HEK293T (cell line): ENCODE measurements around the gene OSTM1.

Experiments used
- CTCF ChIA-PET: fragments of 350-600 bp; formaldehyde crosslinking; extraction: SDS; loops from one replicate; lab custom pipeline; 2021; ENCODE audit warnings: antibody characterized with exemption, inconsistent platforms; lab: Yijun Ruan, JAX
- POLR2A ChIA-PET: fragments of 350-600 bp; formaldehyde crosslinking; extraction: SDS; loops from one replicate; lab custom pipeline; 2020; ENCODE audit warnings: antibody characterized with exemption, inconsistent platforms; lab: Yijun Ruan, JAX
- DNase-seq: peaks from one replicate; pipeline ENCODE4 v3.0.0; 2012; ENCODE audit warnings: mixed read lengths; ENCODE audit errors: extremely low spot score
- ARNT ChIP-seq: fragments of 450-650 bp; IDR thresholded peaks from 2 replicates; pipeline ENCODE4 v1.6.1; 2017; ENCODE audit warnings: mild to moderate bottlenecking
- BHLHE40 ChIP-seq: fragments of 450-650 bp; IDR thresholded peaks from 2 replicates; pipeline ENCODE4 v1.6.1; 2016; ENCODE audit warnings: mild to moderate bottlenecking, moderate library complexity, borderline replicate concordance
- CTBP1 ChIP-seq: fragments of 450-650 bp; IDR thresholded peaks from 2 replicates; pipeline ENCODE4 v1.6.1; 2016; ENCODE audit warnings: borderline replicate concordance
- ELF4 ChIP-seq: fragments of 450-650 bp; IDR thresholded peaks from 2 replicates; pipeline ENCODE4 v1.6.1; 2017; ENCODE audit warnings: antibody characterized with exemption
- FOXA1 ChIP-seq: fragments of 450-650 bp; IDR thresholded peaks from 2 replicates; pipeline ENCODE4 v1.6.1; 2016; ENCODE audit warnings: mild to moderate bottlenecking
- FOXK2 ChIP-seq: fragments of 450-650 bp; IDR thresholded peaks from 2 replicates; pipeline ENCODE4 v1.6.1; 2016; ENCODE audit warnings: mild to moderate bottlenecking
- FOXM1 ChIP-seq: fragments of 450-650 bp; IDR thresholded peaks from 2 replicates; pipeline ENCODE4 v1.6.1; 2017; ENCODE audit warnings: mild to moderate bottlenecking, borderline replicate concordance
- HDGF ChIP-seq: fragments of 450-650 bp; IDR thresholded peaks from 2 replicates; pipeline ENCODE4 v1.6.1; 2017; ENCODE audit warnings: antibody characterized with exemption, borderline replicate concordance
- L3MBTL2 ChIP-seq: fragments of 450-650 bp; conservative IDR thresholded peaks from 2 replicates; pipeline ENCODE4 v1.6.1; 2016; ENCODE audit warnings: mild to moderate bottlenecking
- LEF1 ChIP-seq: fragments of 450-650 bp; IDR thresholded peaks from 2 replicates; pipeline ENCODE4 v1.6.1; 2017; ENCODE audit warnings: mild to moderate bottlenecking, borderline replicate concordance
- NFRKB ChIP-seq: fragments of 450-650 bp; IDR thresholded peaks from 2 replicates; pipeline ENCODE4 v1.6.1; 2016; ENCODE audit warnings: mild to moderate bottlenecking, moderate library complexity
- SP1 ChIP-seq: fragments of 450-650 bp; IDR thresholded peaks from 2 replicates; pipeline ENCODE4 v1.6.1; 2017
- SUZ12 ChIP-seq: fragments of 450-650 bp; IDR thresholded peaks from 2 replicates; pipeline ENCODE4 v1.6.1; 2016; ENCODE audit warnings: mild to moderate bottlenecking
- TARDBP ChIP-seq: fragments of 450-650 bp; IDR thresholded peaks from 2 replicates; pipeline ENCODE4 v1.6.1; 2016
- ZNF384 ChIP-seq: fragments of 450-650 bp; IDR thresholded peaks from 2 replicates; pipeline ENCODE4 v1.6.1; 2016
- TF ChIP-seq, protein P1 (sequence below): fragments of 450-650 bp; IDR thresholded peaks from 2 replicates; pipeline ENCODE4 v1.6.1; 2016

Gene OSTM1

DNA sequence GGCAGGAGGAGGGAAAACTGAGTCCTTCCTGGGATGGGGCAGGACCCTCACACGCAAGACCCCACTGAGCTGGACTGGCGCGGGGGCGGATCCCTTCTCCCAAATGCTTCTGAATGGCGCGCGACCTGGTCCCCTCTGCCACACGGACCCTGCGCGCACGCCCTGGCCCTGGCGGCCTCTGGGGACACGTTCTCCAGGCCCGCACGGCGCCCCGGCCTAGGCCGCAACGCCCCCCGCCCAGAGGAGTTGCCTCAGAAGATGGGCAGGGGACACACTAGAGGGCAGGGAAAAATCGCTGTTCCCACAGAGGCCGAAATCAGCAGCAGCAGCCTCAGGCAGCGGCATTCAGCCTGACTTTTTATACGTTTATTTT lies 45.2 kb upstream of the OSTM1 start:
- TF ChIP-seq CTBP1 (no peak), SUZ12 (no peak), FOXM1 (no peak), L3MBTL2 (no peak), NFRKB (no peak)
- ChIA-PET CTCF (interaction anchor here (0.6 kb wide), 1 partner anchor 125 kb away, joined by 3 read pairs; no protein-coding TSS in a partner anchor), POLR2A (no interaction called here)
- no peak for DNase-seq

GRCh38 chr6:108118810-108119768 lies 44.5 kb upstream of the OSTM1 start:
- POLR2A ChIA-PET: no interaction called here
- TF ChIP-seq BHLHE40 (no peak), ZNF384 (no peak), FOXK2 (no peak), CTBP1 (no peak), NFRKB (no peak), LEF1 (no peak)
- TF ChIP-seq, protein P1, sequence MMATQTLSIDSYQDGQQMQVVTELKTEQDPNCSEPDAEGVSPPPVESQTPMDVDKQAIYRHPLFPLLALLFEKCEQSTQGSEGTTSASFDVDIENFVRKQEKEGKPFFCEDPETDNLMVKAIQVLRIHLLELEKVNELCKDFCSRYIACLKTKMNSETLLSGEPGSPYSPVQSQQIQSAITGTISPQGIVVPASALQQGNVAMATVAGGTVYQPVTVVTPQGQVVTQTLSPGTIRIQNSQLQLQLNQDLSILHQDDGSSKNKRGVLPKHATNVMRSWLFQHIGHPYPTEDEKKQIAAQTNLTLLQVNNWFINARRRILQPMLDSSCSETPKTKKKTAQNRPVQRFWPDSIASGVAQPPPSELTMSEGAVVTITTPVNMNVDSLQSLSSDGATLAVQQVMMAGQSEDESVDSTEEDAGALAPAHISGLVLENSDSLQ: no peak
- DNase-seq: no peak
- CTCF ChIA-PET: no interaction called here

- ChIA-PET CTCF (no interaction called here), POLR2A (no interaction called here)
- TF ChIP-seq ARNT: no peak
- no peak for TF ChIP-seq SP1
- TF ChIP-seq NFRKB: no peak
- TF ChIP-seq FOXM1: no peak
- no peak for DNase-seq
Measured at GRCh38 chr6:108118359-108118724, 43.8 kb upstream of the OSTM1 start.

DNA sequence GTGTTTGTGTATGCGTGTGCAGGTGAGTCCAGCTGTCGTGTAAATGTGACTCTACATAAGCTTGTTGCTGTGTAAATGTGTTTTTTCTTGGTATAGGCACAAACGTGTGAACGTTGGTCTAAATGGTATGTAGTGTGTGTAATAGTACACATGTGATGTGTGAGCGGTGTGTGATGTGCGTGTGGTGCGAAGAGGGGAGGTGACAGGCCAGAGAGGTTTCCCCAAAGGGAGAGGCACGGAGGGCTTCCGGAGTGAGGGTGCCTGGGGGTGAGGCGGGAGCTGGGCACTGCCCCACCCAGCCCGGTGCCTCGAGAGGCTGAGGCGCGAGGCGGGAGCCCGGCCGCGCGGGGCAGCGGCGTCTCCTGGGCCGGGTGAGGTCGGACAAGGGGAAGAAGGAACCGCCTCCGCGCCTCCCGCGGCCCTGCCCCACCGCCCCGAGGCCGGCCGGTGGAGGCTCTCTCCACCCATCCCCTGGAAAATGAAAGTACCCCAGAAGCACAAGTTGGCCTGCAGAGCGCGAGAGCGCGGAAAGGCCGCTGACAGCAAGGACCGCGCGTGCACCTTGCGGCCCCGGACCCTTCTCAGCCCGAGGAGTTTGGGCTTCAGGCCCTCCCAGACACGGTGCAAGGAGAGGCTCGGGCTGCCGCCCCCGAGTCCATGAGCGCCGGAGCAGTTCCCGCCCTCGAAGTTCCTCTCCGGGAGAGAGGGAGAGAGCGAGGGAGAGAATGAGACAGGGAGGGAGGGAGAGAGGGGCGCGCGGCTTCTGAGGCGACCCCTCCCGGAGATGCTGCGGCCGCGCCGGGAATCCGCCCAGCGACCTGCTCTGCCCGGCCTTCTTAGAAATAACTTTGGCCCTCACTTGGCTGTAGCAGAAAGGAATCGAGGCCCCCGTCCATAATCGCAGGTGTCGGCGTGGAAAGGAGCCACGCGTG lies 43.2 kb upstream of the OSTM1 start:
- TF ChIP-seq L3MBTL2: no peak
- no peak for TF ChIP-seq FOXM1
- TF ChIP-seq BHLHE40: no peak
- TF ChIP-seq, protein P1: no peak
- no peak for TF ChIP-seq SUZ12
- TF ChIP-seq LEF1: no peak
- no peak for TF ChIP-seq CTBP1
- TF ChIP-seq FOXK2: no peak
- no peak for TF ChIP-seq TARDBP
- ChIA-PET POLR2A (no interaction called here), CTCF (no interaction called here)
- DNase-seq: no peak

DNA sequence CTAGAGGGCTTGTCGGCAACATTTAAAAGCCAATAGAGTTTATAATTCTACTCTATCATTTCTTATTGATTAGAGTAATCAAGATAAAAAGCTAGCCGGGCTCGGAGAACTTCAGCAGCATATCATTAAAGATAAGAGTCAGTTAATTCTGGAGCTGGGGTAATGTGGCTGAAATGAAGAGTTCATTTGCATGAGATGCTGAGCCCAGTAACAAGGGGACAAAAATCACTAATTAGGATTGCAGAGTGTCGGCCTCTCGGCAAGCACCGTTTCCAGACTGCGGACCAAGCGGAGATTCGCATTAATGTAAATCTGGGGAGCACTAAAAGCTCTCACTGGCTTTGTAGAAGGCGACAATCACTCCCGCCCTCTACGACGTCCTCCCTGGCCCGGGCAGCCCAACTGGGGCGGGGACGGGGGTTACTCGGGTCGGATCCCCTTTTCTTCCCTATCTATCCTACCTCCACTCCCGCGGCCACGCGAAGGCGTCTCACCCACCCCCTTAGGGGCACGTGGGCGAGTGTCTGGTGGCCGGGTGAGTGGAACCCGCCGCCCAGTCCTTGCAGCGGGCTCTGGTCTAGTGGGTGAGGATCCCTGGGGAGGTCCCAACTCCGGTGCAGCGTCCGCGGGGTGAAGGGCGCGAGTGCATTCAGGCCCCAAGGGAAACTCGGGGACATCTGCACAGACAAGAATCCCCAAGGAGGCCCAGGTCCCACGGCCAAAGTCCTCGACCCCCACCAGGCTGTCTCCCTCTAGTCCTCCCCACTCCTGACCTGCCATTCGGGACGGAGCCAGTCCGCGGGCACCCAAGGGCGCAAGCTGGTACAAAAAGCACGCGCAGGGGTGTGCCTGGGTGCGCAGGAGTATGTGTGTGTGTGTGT lies 42.2 kb upstream of the OSTM1 start:
- CTCF ChIA-PET: interaction anchor here (0.9 kb wide), 1 partner anchor 375 kb away, joined by 5 read pairs; no protein-coding TSS in a partner anchor
- TF ChIP-seq ELF4 (no peak), SP1 (no peak), BHLHE40 (no peak), FOXM1 (no peak), SUZ12 (no peak), FOXK2 (no peak), NFRKB (no peak), TARDBP (no peak), L3MBTL2 (no peak), ZNF384 (no peak), ARNT (no peak), FOXA1 (no peak), CTBP1 (no peak), LEF1 (no peak), HDGF (no peak)
- TF ChIP-seq, protein P1: no peak
- DNase-seq: no peak
- POLR2A ChIA-PET: no interaction called here
